ENCODE measurements around the gene TMEM179B. TPM values are rescaled to one million over a fixed set of nuclear protein-coding genes. Genes with fewer than 3 reads are reported as not detected.

TMEM179B gene
- total and polyA plus RNA-seq, 9 of the 15 experiments (the other 6 are each of a cell fraction or from before 2014, with no cell fraction given) = 27.7 to 105 (median 37.0) TPM

- TF ChIP-seq E2F8 (IDR thresholded peaks at IDR 0.05; ENCODE audit: low read depth, partially characterized antibody) = peak; percentile 93
- TF ChIP-seq HES1 (IDR thresholded peaks at IDR 0.05; ENCODE audit: low read depth) = no peak
- no peak for TF ChIP-seq ERF (CRISPR knock-in tag; IDR thresholded peaks at IDR 0.05)
- TF ChIP-seq MCM3 (IDR thresholded peaks at IDR 0.05) = no peak
- TF ChIP-seq ZNF12 (CRISPR knock-in tag; IDR thresholded peaks at IDR 0.05) = no peak
- TF ChIP-seq EP300 (IDR thresholded peaks at IDR 0.05; ENCODE audit: low read length) = no peak
- no peak for TF ChIP-seq HDGF (IDR thresholded peaks at IDR 0.05)
- TF ChIP-seq DIDO1 (tag; IDR thresholded peaks at IDR 0.05; ENCODE audit: low read depth) = peak; percentile 89
- TF ChIP-seq PREB (CRISPR knock-in tag; IDR thresholded peaks at IDR 0.05) = no peak
- peak; percentile 86 for TF ChIP-seq POLR2AphosphoS5 (IDR thresholded peaks at IDR 0.05; ENCODE audit: control insufficient read depth, insufficient read depth, low read depth, low read length)
- TF ChIP-seq GTF2B (IDR thresholded peaks at IDR 0.05; ENCODE audit: extremely low read depth, insufficient read length) = no peak
- TF ChIP-seq RUNX1 (IDR thresholded peaks at IDR 0.05; ENCODE audit: low read depth) = no peak
- no peak for TF ChIP-seq BRF1 (IDR thresholded peaks at IDR 0.05; ENCODE audit: borderline replicate concordance, extremely low read depth, insufficient read length)
- no peak for TF ChIP-seq ZNF324 (CRISPR knock-in tag; IDR thresholded peaks at IDR 0.05)
- TF ChIP-seq ZBTB7A (IDR thresholded peaks at IDR 0.05; ENCODE audit: borderline replicate concordance, control insufficient read depth, low read depth, low read length) = no peak
- peak; percentile 96 for TF ChIP-seq PHF20 (IDR thresholded peaks at IDR 0.05; ENCODE audit: partially characterized antibody)
- no peak for TF ChIP-seq ZNF79 (CRISPR knock-in tag; IDR thresholded peaks at IDR 0.05; ENCODE audit: low read depth)
- TF ChIP-seq ZBED1 (IDR thresholded peaks at IDR 0.05) = no peak
- TF ChIP-seq U2AF2 (optimal IDR thresholded peaks at IDR 0.05; ENCODE audit: low read depth, low read length) = no peak
- no peak for TF ChIP-seq ZNF232 (CRISPR knock-in tag; IDR thresholded peaks at IDR 0.05)
- no peak; the same call in 1 of the 2 replicates for TF ChIP-seq SMAD4 (CRISPR knock-in tag; conservative IDR thresholded peaks at IDR 0.05)
- TF ChIP-seq MYNN (IDR thresholded peaks at IDR 0.05) = no peak
- no peak for TF ChIP-seq MYNN (CRISPR knock-in tag; IDR thresholded peaks at IDR 0.05)
- TF ChIP-seq RBBP5 (IDR thresholded peaks at IDR 0.05; ENCODE audit: borderline replicate concordance, insufficient read depth, low read length, poor library complexity, severe bottlenecking) = peak; percentile 96
- TF ChIP-seq TBL1XR1 (IDR thresholded peaks at IDR 0.05; ENCODE audit: low read length in 2 of 2) = peak; percentile 16 to 95; a peak in 2 of 4 replicates
Measured at GRCh38 chr11:62839050-62839945, 52.1 kb downstream of the TMEM179B start, which contains the start of gene WDR74 (continued).
